Osteoblast (primary cell): ENCODE results near the gene ERBIN. TPM values are rescaled to one million over a fixed set of nuclear protein-coding genes. Genes with fewer than 3 reads are reported as not detected.

Source experiments
- DNase-seq: peaks from one replicate; pipeline ENCODE4 v3.0.0; 2011; ENCODE audit warnings: low spot score, mixed read lengths; ENCODE audit not compliant: insufficient read length; ENCODE audit errors: missing footprints
- H2AFZ ChIP-seq: 2 replicates; pipeline ENCODE4 v1.6.0; 2011; ENCODE audit warnings: mild to moderate bottlenecking, low read length
- H3K27ac ChIP-seq: 2 replicates; pipeline ENCODE4 v1.5.1; 2011; ENCODE audit warnings: mild to moderate bottlenecking, low read depth, low read length, moderate library complexity
- H3K27me3 ChIP-seq: 2 replicates; pipeline ENCODE4 v1.6.0; 2012; ENCODE audit warnings: mild to moderate bottlenecking, control low read depth, inconsistent platforms, low read length, moderate library complexity; ENCODE audit not compliant: insufficient read depth
- H3K36me3 ChIP-seq: 2 replicates; pipeline ENCODE4 v1.5.1; 2011; ENCODE audit warnings: mild to moderate bottlenecking, low read length, control low read depth, moderate library complexity; ENCODE audit not compliant: insufficient read depth
- H3K4me1 ChIP-seq: 2 replicates; pipeline ENCODE4 v1.5.1; 2011; ENCODE audit warnings: mild to moderate bottlenecking, low read length, control low read depth, moderate library complexity; ENCODE audit not compliant: insufficient read depth
- H3K4me2 ChIP-seq: 2 replicates; pipeline ENCODE4 v1.6.0; 2011; ENCODE audit warnings: mild to moderate bottlenecking, low read length; ENCODE audit not compliant: insufficient read depth
- H3K4me3 ChIP-seq: fragments of 200-600 bp; sonication (generic); 3 replicates; pipeline ENCODE4 v1.5.1; 2012; ENCODE audit warnings: mild to moderate bottlenecking, low read length, inconsistent platforms; ENCODE audit not compliant: insufficient read depth
- H3K79me2 ChIP-seq: 2 replicates; pipeline ENCODE4 v1.6.0; 2012; ENCODE audit warnings: mild to moderate bottlenecking, low read length, control low read depth, inconsistent platforms; ENCODE audit not compliant: insufficient read depth
- H3K9me3 ChIP-seq: 2 replicates; pipeline ENCODE4 v1.5.1; 2011; ENCODE audit warnings: low read depth, low read length, control low read depth
- H4K20me1 ChIP-seq: 2 replicates; pipeline ENCODE4 v1.6.0; 2012; ENCODE audit warnings: mild to moderate bottlenecking, low read length, control low read depth; ENCODE audit not compliant: insufficient read depth
- CTCF ChIP-seq: IDR thresholded peaks from 2 replicates; pipeline ENCODE4 v1.5.1; 2011; ENCODE audit warnings: mild to moderate bottlenecking, low read depth, low read length, moderate library complexity; ENCODE audit errors: extremely low read depth
- total RNA-seq: library from RNA; depleted of rRNA; stranded (reverse); fragments of >200 nt; gene quantifications from 2 replicates; pipeline ENCODE4 v1.2.3, GENCODE V29; 2012

ERBIN gene
- total RNA-seq, 1 donor, result 199 TPM

GRCh38 chr5:65994117-65994786, 67.9 kb downstream of the ERBIN start:
- Histone ChIP-seq H3K27me3 (no peaks in the 10 kb centered on the region), H3K36me3 (peaks cover 48% of the 10 kb centered on the region), H3K4me2 (no peak overlapping the region), H3K9me3 (no peaks in the 10 kb centered on the region), H3K27ac (no peak overlapping the region), H3K79me2 (peaks cover 98% of the 10 kb centered on the region), H3K4me3 (no peak overlapping the region), H4K20me1 (peaks cover 41% of the 10 kb centered on the region), H3K4me1 (no peaks in the 10 kb centered on the region), H2AFZ (no peak overlapping the region)
- DNase-seq, result no peak
- TF ChIP-seq CTCF, result no peak

- Histone ChIP-seq H3K79me2 (peaks cover 98% of the 10 kb centered on the region), H3K27me3 (no peaks in the 10 kb centered on the region), H3K4me2 (no peak overlapping the region), H3K4me3 (no peak overlapping the region), H3K27ac (no peak overlapping the region), H3K36me3 (peaks cover 41% of the 10 kb centered on the region), H2AFZ (no peak overlapping the region), H3K9me3 (no peaks in the 10 kb centered on the region), H3K4me1 (no peaks in the 10 kb centered on the region), H4K20me1 (peaks cover 33% of the 10 kb centered on the region)
- no peak for DNase-seq
- no peak for TF ChIP-seq CTCF
Measured at GRCh38 chr5:65999061-65999723, 72.8 kb downstream of the ERBIN start.

- no peaks in the 10 kb centered on the region for H3K27me3 ChIP-seq
- H3K27ac ChIP-seq, result no peak overlapping the region
- H3K36me3 ChIP-seq, result peaks cover 24% of the 10 kb centered on the region
- H3K79me2 ChIP-seq, result peaks cover 85% of the 10 kb centered on the region
- peaks cover 36% of the 10 kb centered on the region for H4K20me1 ChIP-seq
- DNase-seq, result no peak
- no peaks in the 10 kb centered on the region for H3K9me3 ChIP-seq
- no peak overlapping the region for H3K4me2 ChIP-seq
- no peaks in the 10 kb centered on the region for H3K4me1 ChIP-seq
- H2AFZ ChIP-seq, result no peak overlapping the region
- no peak for TF ChIP-seq CTCF
- H3K4me3 ChIP-seq, result no peak overlapping the region
Measured at GRCh38 chr5:66001952-66002351, 75.6 kb downstream of the ERBIN start.

- H3K36me3 ChIP-seq, result peaks cover 24% of the 10 kb centered on the region
- no peak overlapping the region for H3K4me2 ChIP-seq
- no peaks in the 10 kb centered on the region for H3K4me1 ChIP-seq
- no peaks in the 10 kb centered on the region for H3K9me3 ChIP-seq
- no peak overlapping the region for H2AFZ ChIP-seq
- peaks cover 84% of the 10 kb centered on the region for H3K79me2 ChIP-seq
- H3K27me3 ChIP-seq, result no peaks in the 10 kb centered on the region
- DNase-seq, result no peak
- H4K20me1 ChIP-seq, result peaks cover 33% of the 10 kb centered on the region
- H3K4me3 ChIP-seq, result no peak overlapping the region
- no peak for TF ChIP-seq CTCF
- H3K27ac ChIP-seq, result no peak overlapping the region
Measured at GRCh38 chr5:66002415-66002814, 76.0 kb downstream of the ERBIN start.
